GM12878 (cell line): Measurements from ENCODE around the gene PTCD1. TPM values are rescaled to one million over a fixed set of nuclear protein-coding genes. Genes with fewer than 3 reads are reported as not detected.

Experiments
- ATAC-seq: fragments of 200-7000 bp; cut with Tn5 transposase; 3 replicates; pipeline ENCODE4 v1.9.1; 2020; ENCODE audit warnings: mild to moderate bottlenecking, moderate library complexity
- BruUV-seq: library from RNA; stranded (reverse); fragments of 400-500 nt; replicated peaks from 2 replicates; lab custom pipeline; 2021; lab: Mats Ljungman, UMichigan
- CTCF ChIA-PET: fragments of 300-600 bp; sonication (Branson Sonifier 250); formaldehyde crosslinking; extraction: SDS; loops from one replicate; lab custom pipeline; 2021; ENCODE audit warnings: inconsistent platforms; lab: Yijun Ruan, JAX
- POLR2A ChIA-PET: fragments of 350-600 bp; formaldehyde crosslinking; extraction: SDS; loops from one replicate; lab custom pipeline; 2021; ENCODE audit warnings: inconsistent platforms; lab: Charles Lee
- RAD21 ChIA-PET: fragments of 300-600 bp; sonication (Branson Sonifier 250); formaldehyde crosslinking; loops from one replicate; lab custom pipeline; 2023; ENCODE audit warnings: antibody characterized with exemption; ENCODE audit not compliant: unreplicated experiment; lab: Charles Lee
- SMC1A ChIA-PET: fragments of 300-600 bp; sonication (Branson Sonifier 250); formaldehyde crosslinking; loops from one replicate; lab custom pipeline; 2023; ENCODE audit not compliant: unreplicated experiment, uncharacterized antibody; lab: Charles Lee
- DNase-seq: peaks from one replicate; pipeline ENCODE4 v3.0.0-alpha.2; 2011; ENCODE audit warnings: low read depth, low spot score
- FAIRE-seq: peaks from 3 replicates; lab custom pipeline; 2011; peaks lifted over from hg19 to GRCh38; lab: Jason Lieb, UNC
- H2AFZ ChIP-seq: 2 replicates; pipeline ENCODE4 v1.6.0; 2011; ENCODE audit warnings: low read depth, low read length, control low read depth; ENCODE audit not compliant: control insufficient read depth
- H3K27ac ChIP-seq: 2 replicates; pipeline ENCODE4 v1.5.1; 2011; ENCODE audit warnings: control low read depth; ENCODE audit not compliant: control insufficient read depth, insufficient read depth
- H3K27me3 ChIP-seq, 2 experiments: replicated peaks in 1 of 2; 2 replicates each; pipeline versions ENCODE4 v1.6.0 to v1.6.1; 2011; ENCODE audit warnings: low read length in 1 of 2; ENCODE audit not compliant: control insufficient read depth in 2 of 2, insufficient read depth in 2 of 2
- H3K36me3 ChIP-seq, 2 experiments: 2 replicates each; pipeline ENCODE4 v1.5.1; 2011; ENCODE audit warnings: low read length in 1 of 2; ENCODE audit not compliant: control insufficient read depth in 2 of 2, insufficient read depth in 2 of 2
- H3K4me1 ChIP-seq: 2 replicates; pipeline ENCODE4 v1.6.1; 2011; ENCODE audit warnings: mild to moderate bottlenecking, low read length, moderate library complexity, mixed read lengths; ENCODE audit not compliant: control insufficient read depth, insufficient read depth
- H3K4me2 ChIP-seq: 2 replicates; pipeline ENCODE4 v1.6.0; 2011; ENCODE audit warnings: control low read depth; ENCODE audit not compliant: control insufficient read depth, insufficient read depth
- H3K4me3 ChIP-seq: fragments of 200-600 bp; sonication (generic); 2 replicates; pipeline ENCODE4 v1.5.1; 2016
- H3K79me2 ChIP-seq: 2 replicates; pipeline ENCODE4 v1.6.0; 2011; ENCODE audit warnings: low read length; ENCODE audit not compliant: control insufficient read depth, insufficient read depth
- H3K9ac ChIP-seq: 2 replicates; pipeline ENCODE4 v1.8.0; 2011; ENCODE audit warnings: low read length, control low read depth, mixed read lengths; ENCODE audit not compliant: control insufficient read depth, insufficient read depth
- H3K9me3 ChIP-seq: replicated peaks from 3 replicates; pipeline ENCODE4 v1.5.1; 2011; ENCODE audit warnings: mild to moderate bottlenecking, low read length; ENCODE audit not compliant: control insufficient read depth, insufficient read depth
- H4K20me1 ChIP-seq: 2 replicates; pipeline ENCODE4 v1.6.0; 2011; ENCODE audit not compliant: control insufficient read depth, insufficient read depth
- PML ChIP-seq: IDR thresholded peaks from 2 replicates; pipeline ENCODE4 v1.6.1; 2012; ENCODE audit warnings: low read length, inconsistent platforms
- POLR2A ChIP-seq: IDR thresholded peaks from 2 replicates; pipeline ENCODE4 v1.6.1; 2011; ENCODE audit warnings: low read depth, mild to moderate bottlenecking, low read length
- POLR2AphosphoS5 ChIP-seq: IDR thresholded peaks from 2 replicates; pipeline ENCODE4 v1.6.1; 2011; ENCODE audit warnings: mild to moderate bottlenecking, low read length, inconsistent platforms
- TARDBP ChIP-seq: IDR thresholded peaks from 2 replicates; pipeline ENCODE4 v1.6.1; 2016; ENCODE audit warnings: borderline replicate concordance
- WGBS: methylation state at CpG from one replicate; pipeline ENCODE4 v1.1.6; 2016; ENCODE audit warnings: low lambda C conversion rate; ENCODE audit not compliant: insufficient replicate concordance, insufficient coverage; ENCODE audit errors: missing lambda C conversion rate; 5-methylcytosine and 5-hydroxymethylcytosine counted together
- in situ Hi-C: fragments of 300-500 bp; cut with MboI; formaldehyde crosslinking; loops from 9 replicates; pipeline ENCODE4 v1.14.3; 2018; ENCODE audit warnings: mixed read lengths
- intact Hi-C: fragments of 100-400 bp; cut with micrococcal nuclease; formaldehyde crosslinking; loops from one replicate; pipeline ENCODE4 v1.14.2; 2022; ENCODE audit not compliant: unreplicated experiment
- polyA plus RNA-seq, 11 experiments: library from polyadenylated mRNA; depleted of rRNA in 4 of 11; unstranded in 6 of 11; stranded (reverse) in 5 of 11; fragments of >200 nt; fragmentation: Nextera tagmentation in 4 of 11; fragmentation: Illumina TruSeq in 1 of 11; extraction: Ambion mirVana in 4 of 11; extraction: Trizol in 1 of 11; gene quantifications; 1 replicate in 1 of 11; 2 replicates in 10 of 11; pipeline versions ENCODE4 v1.2.1 to v1.2.3, GENCODE V29; 2011 to 2016; ENCODE audit warnings: inconsistent platforms in 2 of 11, missing spikeins in 2 of 11, low read depth in 1 of 11
- total RNA-seq, 4 experiments: library from RNA; depleted of rRNA in 3 of 4; stranded (reverse); fragments of >200 nt in 3 of 4; fragmentation: Illumina TruSeq in 1 of 4; extraction: Trizol in 1 of 4; gene quantifications; 2 replicates each; pipeline versions ENCODE4 v1.2.1 to v1.2.3, GENCODE V29; 2013 to 2021
- TF ChIP-seq, protein P1 (sequence below): IDR thresholded peaks from 2 replicates; pipeline ENCODE4 v1.6.1; 2011; ENCODE audit warnings: borderline replicate concordance, low read depth, mild to moderate bottlenecking, moderate library complexity, low read length; ENCODE audit not compliant: insufficient read depth, poor library complexity, severe bottlenecking
- TF ChIP-seq, protein P2 (sequence below): fragments of 450-650 bp; IDR thresholded peaks from 2 replicates; pipeline ENCODE4 v1.6.1; 2018; ENCODE audit warnings: borderline replicate concordance, mild to moderate bottlenecking; ENCODE audit not compliant: partially characterized antibody

PTCD1 gene
- total and polyA plus RNA-seq, 10 of the 15 experiments (the other 5 are each of a cell fraction or from before 2014, with no cell fraction given): 0.26 to 9.7 (median 5.0) TPM

DNA sequence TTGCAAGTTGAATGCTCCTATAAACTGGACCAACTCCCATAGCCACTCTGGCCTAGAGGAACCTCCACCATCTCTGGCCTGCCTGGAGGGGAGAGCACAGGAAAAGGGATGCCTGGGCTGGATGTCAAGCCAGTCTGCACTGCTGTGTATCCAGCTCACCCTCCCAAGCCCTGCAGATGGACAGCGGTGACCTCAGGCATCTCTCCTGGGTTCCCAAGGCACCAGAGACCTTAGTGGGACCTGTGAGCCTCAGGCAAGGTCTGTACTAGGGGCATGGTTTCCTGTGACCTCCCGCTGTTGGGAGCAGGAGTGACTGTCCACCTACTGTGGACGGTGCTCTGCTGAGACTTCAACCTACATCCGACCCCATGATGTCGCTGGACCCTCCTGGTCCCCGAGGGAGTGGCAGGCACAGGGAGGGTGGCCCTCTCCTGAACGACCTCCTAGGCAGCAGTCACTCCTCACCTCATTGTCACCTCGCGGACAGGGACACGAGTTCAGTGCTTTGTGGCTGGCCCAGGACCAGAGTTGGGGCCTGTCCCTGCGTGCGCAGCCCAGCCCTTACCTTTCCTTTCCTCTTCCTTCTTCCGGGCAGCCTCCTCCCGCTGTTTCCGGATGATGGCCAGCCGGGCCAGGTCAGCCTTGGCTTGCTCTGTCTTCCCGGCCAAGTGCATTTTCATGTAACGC, 41.2 kb downstream of the PTCD1 start:
- no peak overlapping the region for H3K9ac ChIP-seq
- TF ChIP-seq PML (peak; percentile 17; the same call in 1 of the 2 replicates), TARDBP (0 out of 2 replicates have a peak, but pooled peaks have one; percentile 39), POLR2AphosphoS5 (peak; percentile 63; the same call in 1 of the 2 replicates), POLR2A (peak; percentile 77)
- TF ChIP-seq, protein P1, sequence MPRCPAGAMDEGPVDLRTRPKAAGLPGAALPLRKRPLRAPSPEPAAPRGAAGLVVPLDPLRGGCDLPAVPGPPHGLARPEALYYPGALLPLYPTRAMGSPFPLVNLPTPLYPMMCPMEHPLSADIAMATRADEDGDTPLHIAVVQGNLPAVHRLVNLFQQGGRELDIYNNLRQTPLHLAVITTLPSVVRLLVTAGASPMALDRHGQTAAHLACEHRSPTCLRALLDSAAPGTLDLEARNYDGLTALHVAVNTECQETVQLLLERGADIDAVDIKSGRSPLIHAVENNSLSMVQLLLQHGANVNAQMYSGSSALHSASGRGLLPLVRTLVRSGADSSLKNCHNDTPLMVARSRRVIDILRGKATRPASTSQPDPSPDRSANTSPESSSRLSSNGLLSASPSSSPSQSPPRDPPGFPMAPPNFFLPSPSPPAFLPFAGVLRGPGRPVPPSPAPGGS: peak; percentile 74
- TF ChIP-seq, protein P2, sequence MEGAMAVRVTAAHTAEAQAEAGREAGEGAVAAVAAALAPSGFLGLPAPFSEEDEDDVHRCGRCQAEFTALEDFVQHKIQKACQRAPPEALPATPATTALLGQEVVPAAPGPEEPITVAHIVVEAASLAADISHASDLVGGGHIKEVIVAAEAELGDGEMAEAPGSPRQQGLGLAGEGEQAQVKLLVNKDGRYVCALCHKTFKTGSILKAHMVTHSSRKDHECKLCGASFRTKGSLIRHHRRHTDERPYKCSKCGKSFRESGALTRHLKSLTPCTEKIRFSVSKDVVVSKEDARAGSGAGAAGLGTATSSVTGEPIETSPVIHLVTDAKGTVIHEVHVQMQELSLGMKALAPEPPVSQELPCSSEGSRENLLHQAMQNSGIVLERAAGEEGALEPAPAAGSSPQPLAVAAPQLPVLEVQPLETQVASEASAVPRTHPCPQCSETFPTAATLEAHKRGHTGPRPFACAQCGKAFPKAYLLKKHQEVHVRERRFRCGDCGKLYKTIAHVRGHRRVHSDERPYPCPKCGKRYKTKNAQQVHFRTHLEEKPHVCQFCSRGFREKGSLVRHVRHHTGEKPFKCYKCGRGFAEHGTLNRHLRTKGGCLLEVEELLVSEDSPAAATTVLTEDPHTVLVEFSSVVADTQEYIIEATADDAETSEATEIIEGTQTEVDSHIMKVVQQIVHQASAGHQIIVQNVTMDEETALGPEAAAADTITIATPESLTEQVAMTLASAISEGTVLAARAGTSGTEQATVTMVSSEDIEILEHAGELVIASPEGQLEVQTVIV: no peak
- H3K27me3 ChIP-seq: no peaks in the 10 kb centered on the region
- in situ Hi-C loops: no loop called here
- ChIA-PET CTCF (interaction anchor here (1.5 kb wide), 1 partner anchor 10 kb away, joined by 7 read pairs; no protein-coding TSS in a partner anchor), POLR2A (interaction anchor here (1.9 kb wide), 1 partner anchor 10 kb away, joined by 5 read pairs; no protein-coding TSS in a partner anchor), SMC1A (no interaction called here), RAD21 (no interaction called here)
- DNase-seq (no peak), FAIRE-seq (no peak), ATAC-seq (no peak)
- no peaks in the 10 kb centered on the region for H3K4me1 ChIP-seq
- BruUV-seq: no TSS peak
- WGBS: 93% methylated on average over 18 of the region's 18 CpGs
- H3K36me3 ChIP-seq: peaks cover 41 to 57% of the 10 kb centered on the region in 2 experiments
- no peak overlapping the region for H3K27ac ChIP-seq
- intact Hi-C loops: no loop called here
- H3K4me3 ChIP-seq: no peak overlapping the region
- H2AFZ ChIP-seq: no peak overlapping the region
- no peaks in the 10 kb centered on the region for H3K79me2 ChIP-seq
- H3K4me2 ChIP-seq: no peak overlapping the region
- no peaks in the 10 kb centered on the region for H4K20me1 ChIP-seq
- H3K9me3 ChIP-seq: no peaks in the 10 kb centered on the region
